Esophagus squamous epithelium (tissue), 5 donors: ENCODE data around the gene SLC41A2. TPM values are rescaled to one million over a fixed set of nuclear protein-coding genes. Genes with fewer than 3 reads are reported as not detected.

Experiments used
- DNase-seq: peaks from one replicate; lab custom pipeline; 2025; lab: John Stamatoyannopoulos, UW
- H3K27ac ChIP-seq, 4 donors: fragments of 200-600 bp; sonication (generic); one replicate each; pipeline ENCODE4 v1.5.1; 2016 to 2019; ENCODE audit warnings: mild to moderate bottlenecking in 1 of 4
- H3K27me3 ChIP-seq, 4 donors: fragments of 200-600 bp; sonication (generic); 1 replicate in 3 of 4; 2 replicates in 1 of 4; pipeline versions ENCODE4 v1.5.1 to v1.6.0; 2017 to 2021; ENCODE audit warnings: antibody characterized with exemption in 1 of 4
- H3K36me3 ChIP-seq, 3 donors: fragments of 200-600 bp; sonication (generic); one replicate each; pipeline ENCODE4 v1.5.1; 2016 to 2019
- H3K4me1 ChIP-seq, 3 donors: fragments of 200-600 bp; sonication (generic); one replicate each; pipeline ENCODE4 v1.5.1; 2017 to 2019
- H3K4me3 ChIP-seq, 4 donors: fragments of 200-600 bp; sonication (generic); 1 replicate in 3 of 4; 2 replicates in 1 of 4; pipeline ENCODE4 v1.5.1; 2016 to 2019; ENCODE audit warnings: mild to moderate bottlenecking in 2 of 4, moderate library complexity in 1 of 4
- H3K9me3 ChIP-seq, 3 donors: fragments of 200-600 bp; sonication (generic); one replicate each; pipeline ENCODE4 v1.5.1; 2016 to 2019
- CTCF ChIP-seq, 6 experiments: fragments of 450-650 bp in 4 of 6; fragments of 200-600 bp in 2 of 6; sonication (generic) in 2 of 6; IDR thresholded peaks; one replicate each; pipeline ENCODE4 v1.5.1; 2016 to 2019; ENCODE audit warnings: antibody characterized with exemption in 6 of 6, mild to moderate bottlenecking in 4 of 6, moderate library complexity in 4 of 6
- POLR2A ChIP-seq, 4 donors: fragments of 450-650 bp; IDR thresholded peaks; one replicate each; pipeline ENCODE4 v1.6.1; 2017; ENCODE audit warnings: antibody characterized with exemption in 4 of 4, mild to moderate bottlenecking in 4 of 4, moderate library complexity in 3 of 4
- WGBS, 2 donors: methylation state at CpG; one replicate each; pipeline ENCODE4 v1.1.5; 2018; 5-methylcytosine and 5-hydroxymethylcytosine counted together
- intact Hi-C: fragments of 100-400 bp; cut with DNase I; formaldehyde crosslinking; loops from one replicate; pipeline ENCODE4 v1.15.0; 2022
- total RNA-seq, 4 donors: library from RNA; depleted of rRNA; stranded (reverse); fragments of >200 nt; gene quantifications; one replicate each; pipeline ENCODE4 v1.1.0, GENCODE V29; 2016
- donor health status: DM: yes; HTN: yes; CAD: no.

The SLC41A2 gene
- total RNA-seq, 4 donors from 2014 or later: 0.61 to 7.2 (median 3.6) TPM

- Histone ChIP-seq H3K9me3 (no peaks in the 10 kb centered on the region), H3K27me3 (no peaks in the 10 kb centered on the region), H3K4me3 (no peak overlapping the region), H3K36me3 (no peaks in the 10 kb centered on the region), H3K4me1 (no peaks in the 10 kb centered on the region), H3K27ac (no peak overlapping the region)
- intact Hi-C loops: no loop called here
- no peak for DNase-seq
- TF ChIP-seq POLR2A (IDR thresholded peaks at IDR 0.05): no peak
Observed at GRCh38 chr12:104921340-104921739, 36.8 kb downstream of the SLC41A2 start.

DNA sequence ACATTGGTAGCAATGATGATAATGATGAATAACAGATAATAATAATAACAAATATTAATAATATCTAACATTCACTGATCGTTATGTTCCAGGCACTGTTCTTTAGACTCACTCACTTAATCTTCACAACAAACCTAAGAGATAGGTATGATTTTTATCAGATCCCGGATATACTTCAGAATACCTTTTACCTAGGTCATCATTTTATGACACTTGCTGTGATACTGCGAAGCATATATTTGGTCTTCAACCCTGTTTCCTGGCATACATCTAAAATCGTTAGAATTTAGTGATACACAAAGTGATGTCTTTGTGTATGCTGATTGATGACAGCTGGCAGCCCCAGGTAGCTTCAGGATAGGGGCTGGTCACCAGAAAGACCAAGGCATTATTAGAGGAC is 46.1 kb downstream of the SLC41A2 start:
- Histone ChIP-seq H3K9me3 (no peaks in the 10 kb centered on the region), H3K4me3 (no peak overlapping the region), H3K36me3 (no peaks in the 10 kb centered on the region), H3K27ac (no peak overlapping the region), H3K4me1 (no peaks in the 10 kb centered on the region), H3K27me3 (no peaks in the 10 kb centered on the region)
- 84 to 87% methylated on average over 4 of the region's 4 CpGs for WGBS, 2 donors
- TF ChIP-seq CTCF (IDR thresholded peaks at IDR 0.05): no peak
- no peak for TF ChIP-seq POLR2A (IDR thresholded peaks at IDR 0.05)
- intact Hi-C loops: no loop called here
- no peak for DNase-seq

GRCh38 chr12:104910196-104910840 is 47.8 kb downstream of the SLC41A2 start:
- no peaks in the 10 kb centered on the region for H3K9me3 ChIP-seq
- DNase-seq: no peak
- no peaks in the 10 kb centered on the region for H3K36me3 ChIP-seq
- no peak for TF ChIP-seq POLR2A (IDR thresholded peaks at IDR 0.05)
- no peak for TF ChIP-seq CTCF (IDR thresholded peaks at IDR 0.05)
- WGBS, 2 donors: 95 to 100% methylated on average over 1 of the region's 1 CpG
- no peaks in the 10 kb centered on the region for H3K4me1 ChIP-seq
- peak overlapping the region in 1 of 4 donors; percentile 37 for H3K27ac ChIP-seq
- intact Hi-C loops: no loop called here
- H3K27me3 ChIP-seq: no peaks in the 10 kb centered on the region
- H3K4me3 ChIP-seq: no peak overlapping the region

- 53 to 68% methylated on average over 2 of the region's 2 CpGs for WGBS, 2 donors
- H3K4me3 ChIP-seq: no peak overlapping the region
Observed at GRCh38 chr12:104909761-104910160, 48.3 kb downstream of the SLC41A2 start.

More at GRCh38 chr12:104909761-104910160, 48.3 kb downstream of the SLC41A2 start:
- Histone ChIP-seq H3K27ac (peak overlapping the region in 1 of 4 donors; percentile 37), H3K9me3 (no peaks in the 10 kb centered on the region), H3K4me1 (no peaks in the 10 kb centered on the region), H3K36me3 (no peaks in the 10 kb centered on the region), H3K27me3 (no peaks in the 10 kb centered on the region)
- intact Hi-C loops: no loop called here
- TF ChIP-seq POLR2A (IDR thresholded peaks at IDR 0.05) (no peak), CTCF (IDR thresholded peaks at IDR 0.05) (no peak)
- no peak for DNase-seq

Other genes starting within 250 kb of the SLC41A2 start
- gene NOPCHAP1, start 28.0 kb upstream of the SLC41A2 start, total RNA-seq: 1 to 10 TPM in 3 of 4 donors, under 1 TPM in 1; 0.76 to 9.3 (median 5.2) TPM
- gene ALDH1L2, start 126.2 kb upstream of the SLC41A2 start, total RNA-seq: 1 to 10 TPM in 3 of 4 donors, under 1 TPM in 1; 0.57 to 4.9 (median 1.1) TPM
- 10 to 100 TPM; 22.8 to 42.3 (median 36.8) TPM for gene WASHC4, start 149.4 kb upstream of the SLC41A2 start, total RNA-seq